ENCODE data around the gene ANGPTL8.

DNA sequence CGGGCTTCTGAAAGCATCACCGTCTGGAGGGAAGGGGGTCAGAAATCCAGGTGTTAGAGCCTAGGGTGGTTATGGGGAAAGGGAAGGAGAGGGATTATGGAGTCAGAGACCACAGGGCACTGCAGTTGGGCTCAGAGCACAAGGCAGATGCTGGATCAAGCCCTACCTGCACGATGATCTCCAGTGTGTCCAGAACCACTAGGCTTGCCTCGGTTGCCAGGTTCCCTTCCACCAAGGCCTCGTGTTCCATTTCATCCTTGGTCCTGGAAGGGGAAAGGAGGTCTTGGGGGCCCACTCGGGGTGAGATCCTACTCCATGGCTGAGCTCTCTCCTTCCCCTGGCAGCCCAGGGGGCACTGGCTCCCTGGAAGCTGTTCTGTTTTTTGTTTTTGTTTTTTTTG, 25.0 kb upstream of the ANGPTL8 start:
- TF ChIP-seq CTCF (CRISPR knock-in tag; IDR thresholded peaks at IDR 0.05) (no peak), TCF7L2 (IDR thresholded peaks at IDR 0.05; ENCODE audit: low read depth, low read length) (no peak), NFYB (CRISPR knock-in tag; IDR thresholded peaks at IDR 0.05) (no peak), TEAD3 (CRISPR knock-in tag; optimal IDR thresholded peaks at IDR 0.05; ENCODE audit: borderline replicate concordance) (no peak), HOXA7 (CRISPR knock-in tag; IDR thresholded peaks at IDR 0.05) (no peak)

Measured in HepG2 (cell line).